Neural cell (in vitro differentiated cells): Measurements from ENCODE around the gene SVOP.

ENCODE experiments used
- EZH2 ChIP-seq: fragments of 200-600, 300-800 bp; shearing (Covaris generic), sonication (generic); IDR thresholded peaks from 2 replicates; pipeline ENCODE4 v1.6.1; 2014; ENCODE audit warnings: antibody characterized with exemption, low read length, borderline replicate concordance, mild to moderate bottlenecking; ENCODE audit not compliant: insufficient read depth, poor library complexity, severe bottlenecking
- TF ChIP-seq, protein P1 (sequence below): fragments of 450-650 bp; IDR thresholded peaks from 2 replicates; pipeline ENCODE4 v1.5.1; 2014; ENCODE audit warnings: antibody characterized with exemption, mild to moderate bottlenecking, moderate library complexity; ENCODE audit not compliant: poor library complexity, severe bottlenecking
- TF ChIP-seq, protein P2 (sequence below): IDR thresholded peaks from 2 replicates; pipeline ENCODE4 v1.6.1; 2012; ENCODE audit warnings: borderline replicate concordance

- TF ChIP-seq, protein P1, sequence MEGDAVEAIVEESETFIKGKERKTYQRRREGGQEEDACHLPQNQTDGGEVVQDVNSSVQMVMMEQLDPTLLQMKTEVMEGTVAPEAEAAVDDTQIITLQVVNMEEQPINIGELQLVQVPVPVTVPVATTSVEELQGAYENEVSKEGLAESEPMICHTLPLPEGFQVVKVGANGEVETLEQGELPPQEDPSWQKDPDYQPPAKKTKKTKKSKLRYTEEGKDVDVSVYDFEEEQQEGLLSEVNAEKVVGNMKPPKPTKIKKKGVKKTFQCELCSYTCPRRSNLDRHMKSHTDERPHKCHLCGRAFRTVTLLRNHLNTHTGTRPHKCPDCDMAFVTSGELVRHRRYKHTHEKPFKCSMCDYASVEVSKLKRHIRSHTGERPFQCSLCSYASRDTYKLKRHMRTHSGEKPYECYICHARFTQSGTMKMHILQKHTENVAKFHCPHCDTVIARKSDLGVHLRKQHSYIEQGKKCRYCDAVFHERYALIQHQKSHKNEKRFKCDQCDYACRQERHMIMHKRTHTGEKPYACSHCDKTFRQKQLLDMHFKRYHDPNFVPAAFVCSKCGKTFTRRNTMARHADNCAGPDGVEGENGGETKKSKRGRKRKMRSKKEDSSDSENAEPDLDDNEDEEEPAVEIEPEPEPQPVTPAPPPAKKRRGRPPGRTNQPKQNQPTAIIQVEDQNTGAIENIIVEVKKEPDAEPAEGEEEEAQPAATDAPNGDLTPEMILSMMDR, result no peak
- no peak for TF ChIP-seq EZH2
- TF ChIP-seq, protein P2, sequence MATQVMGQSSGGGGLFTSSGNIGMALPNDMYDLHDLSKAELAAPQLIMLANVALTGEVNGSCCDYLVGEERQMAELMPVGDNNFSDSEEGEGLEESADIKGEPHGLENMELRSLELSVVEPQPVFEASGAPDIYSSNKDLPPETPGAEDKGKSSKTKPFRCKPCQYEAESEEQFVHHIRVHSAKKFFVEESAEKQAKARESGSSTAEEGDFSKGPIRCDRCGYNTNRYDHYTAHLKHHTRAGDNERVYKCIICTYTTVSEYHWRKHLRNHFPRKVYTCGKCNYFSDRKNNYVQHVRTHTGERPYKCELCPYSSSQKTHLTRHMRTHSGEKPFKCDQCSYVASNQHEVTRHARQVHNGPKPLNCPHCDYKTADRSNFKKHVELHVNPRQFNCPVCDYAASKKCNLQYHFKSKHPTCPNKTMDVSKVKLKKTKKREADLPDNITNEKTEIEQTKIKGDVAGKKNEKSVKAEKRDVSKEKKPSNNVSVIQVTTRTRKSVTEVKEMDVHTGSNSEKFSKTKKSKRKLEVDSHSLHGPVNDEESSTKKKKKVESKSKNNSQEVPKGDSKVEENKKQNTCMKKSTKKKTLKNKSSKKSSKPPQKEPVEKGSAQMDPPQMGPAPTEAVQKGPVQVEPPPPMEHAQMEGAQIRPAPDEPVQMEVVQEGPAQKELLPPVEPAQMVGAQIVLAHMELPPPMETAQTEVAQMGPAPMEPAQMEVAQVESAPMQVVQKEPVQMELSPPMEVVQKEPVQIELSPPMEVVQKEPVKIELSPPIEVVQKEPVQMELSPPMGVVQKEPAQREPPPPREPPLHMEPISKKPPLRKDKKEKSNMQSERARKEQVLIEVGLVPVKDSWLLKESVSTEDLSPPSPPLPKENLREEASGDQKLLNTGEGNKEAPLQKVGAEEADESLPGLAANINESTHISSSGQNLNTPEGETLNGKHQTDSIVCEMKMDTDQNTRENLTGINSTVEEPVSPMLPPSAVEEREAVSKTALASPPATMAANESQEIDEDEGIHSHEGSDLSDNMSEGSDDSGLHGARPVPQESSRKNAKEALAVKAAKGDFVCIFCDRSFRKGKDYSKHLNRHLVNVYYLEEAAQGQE, result no peak
Measured at GRCh38 chr12:108899145-108899544, 121.7 kb downstream of the SVOP start.
